Activated CD4-positive, alpha-beta T cell treated with anti-CD3 and anti-CD28 coated beads for 24 hours (primary cell): ENCODE measurements around the gene ST6GALNAC4.

Experiments
- DNase-seq, 2 donors: peaks; one replicate each; pipeline ENCODE4 v3.0.0-alpha.2; 2020; ENCODE audit warnings: low read depth in 2 of 2

The ST6GALNAC4 gene

GRCh38 chr9:127912296-127912695, 4.5 kb downstream of the ST6GALNAC4 start:
- no peak for DNase-seq

- no peak for DNase-seq
Measured at GRCh38 chr9:127910613-127911205, 6.1 kb downstream of the ST6GALNAC4 start.

- no peak for DNase-seq
Measured at GRCh38 chr9:127909839-127910273, 7.0 kb downstream of the ST6GALNAC4 start.

DNA sequence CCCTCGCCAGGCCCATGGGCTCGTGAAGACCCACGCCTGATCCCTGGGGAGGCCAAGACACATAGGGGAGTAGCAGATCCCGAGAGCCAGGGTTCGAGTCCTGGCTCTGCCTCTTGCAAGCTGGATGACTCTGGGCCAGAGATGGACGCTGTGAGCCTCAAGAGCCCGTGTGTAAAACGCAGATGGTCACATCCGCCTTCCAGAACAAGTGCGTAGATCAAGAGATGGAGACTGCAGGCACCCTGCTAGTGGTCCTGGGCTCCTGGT, 8.2 kb downstream of the ST6GALNAC4 start:
- no peak for DNase-seq

DNA sequence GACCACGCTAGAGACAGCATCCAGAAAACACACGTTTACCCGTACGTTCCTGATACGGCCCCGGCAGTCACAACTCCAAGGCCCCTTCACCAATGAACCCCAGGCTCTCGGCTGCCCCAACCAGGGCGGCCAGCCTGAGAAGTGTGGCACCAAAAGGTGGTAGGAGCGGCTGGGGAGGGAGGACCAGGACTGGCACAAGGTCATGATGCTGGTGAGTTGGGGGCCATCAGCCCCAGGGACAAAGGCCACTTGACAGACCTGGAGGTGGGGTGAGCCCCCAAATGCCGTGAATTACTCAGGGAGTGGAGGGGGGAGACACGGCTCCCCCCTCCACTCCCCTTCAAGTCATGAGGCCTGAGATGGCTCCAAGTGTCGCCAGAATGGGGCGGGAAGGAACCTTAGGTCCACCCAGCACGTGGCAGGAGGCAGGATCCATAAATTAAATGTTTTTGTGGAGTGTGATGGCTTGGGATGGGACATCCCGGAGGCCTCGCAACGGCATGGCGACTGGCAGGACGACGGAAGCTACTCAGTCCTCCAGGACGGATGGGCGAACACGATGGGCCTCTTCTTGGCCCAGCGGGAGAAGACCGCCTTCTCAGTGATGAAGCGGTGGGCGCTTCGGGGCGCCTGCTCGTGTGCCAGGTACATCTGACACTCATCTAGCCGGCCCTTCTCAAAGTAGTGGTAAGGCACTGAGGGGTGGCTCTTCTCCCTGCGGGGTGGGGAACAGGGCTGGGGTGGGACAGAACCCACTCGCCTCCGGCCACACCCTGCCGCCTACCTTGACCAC, 8.8 kb downstream of the ST6GALNAC4 start:
- no peak for DNase-seq

DNA sequence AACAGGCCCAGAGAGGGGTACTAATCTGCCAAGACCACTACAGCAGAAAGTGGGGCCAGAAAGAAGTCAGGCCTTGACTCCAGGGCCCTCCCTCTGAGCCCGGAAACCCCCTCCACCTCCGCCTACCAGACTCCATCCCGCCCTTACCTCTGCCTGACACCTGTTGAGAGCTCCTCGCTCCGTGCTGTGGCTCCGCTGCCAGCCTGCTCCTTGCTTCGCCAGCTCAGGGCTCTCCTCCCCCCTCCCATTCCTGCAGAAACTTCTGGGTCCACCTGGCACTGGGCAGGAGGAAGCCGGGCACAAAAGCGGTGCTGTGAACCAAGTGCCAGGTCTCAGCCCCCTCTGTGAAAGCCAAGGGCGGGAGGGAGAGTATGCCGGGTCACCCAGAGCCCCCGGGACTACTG, 11.1 kb downstream of the ST6GALNAC4 start:
- DNase-seq: no peak

- DNase-seq: no peak
Measured at GRCh38 chr9:127905004-127905728, 11.7 kb downstream of the ST6GALNAC4 start.

DNA sequence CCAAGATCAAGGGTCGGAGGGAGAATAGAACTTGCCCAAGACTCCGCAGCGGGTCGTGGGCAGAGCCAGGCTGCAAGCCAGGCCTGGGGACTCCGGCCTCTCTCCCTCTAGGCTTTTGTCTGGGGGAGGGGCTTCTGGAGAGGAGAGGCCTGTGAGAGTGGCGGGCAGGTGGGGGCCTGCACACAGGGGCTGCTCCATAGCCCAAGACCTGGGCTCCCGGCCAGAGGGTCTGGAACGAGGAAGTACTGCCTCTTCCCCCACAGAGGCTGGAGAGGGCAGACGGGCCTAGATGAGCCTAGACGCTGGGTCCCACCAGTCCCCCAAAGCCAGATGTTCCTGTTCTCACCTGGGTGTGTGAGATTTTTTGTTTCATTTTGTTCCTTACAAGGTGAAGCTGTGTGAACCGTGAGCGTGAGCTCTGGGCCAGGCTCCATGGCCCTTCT, 12.3 kb downstream of the ST6GALNAC4 start:
- no peak for DNase-seq

GRCh38 chr9:127903557-127904475, 13.0 kb downstream of the ST6GALNAC4 start:
- peak in 1 of 2 donors; percentile 86 for DNase-seq

GRCh38 chr9:127899128-127899943, 17.5 kb downstream of the ST6GALNAC4 start, which contains the start of gene ST6GALNAC6:
TSS of gene ST6GALNAC6 (minus strand) at chr9:127899603. CDS start at chr9:127897981, 1,622 bp downstream.
- peak; percentile 60 to 62 for DNase-seq

DNA sequence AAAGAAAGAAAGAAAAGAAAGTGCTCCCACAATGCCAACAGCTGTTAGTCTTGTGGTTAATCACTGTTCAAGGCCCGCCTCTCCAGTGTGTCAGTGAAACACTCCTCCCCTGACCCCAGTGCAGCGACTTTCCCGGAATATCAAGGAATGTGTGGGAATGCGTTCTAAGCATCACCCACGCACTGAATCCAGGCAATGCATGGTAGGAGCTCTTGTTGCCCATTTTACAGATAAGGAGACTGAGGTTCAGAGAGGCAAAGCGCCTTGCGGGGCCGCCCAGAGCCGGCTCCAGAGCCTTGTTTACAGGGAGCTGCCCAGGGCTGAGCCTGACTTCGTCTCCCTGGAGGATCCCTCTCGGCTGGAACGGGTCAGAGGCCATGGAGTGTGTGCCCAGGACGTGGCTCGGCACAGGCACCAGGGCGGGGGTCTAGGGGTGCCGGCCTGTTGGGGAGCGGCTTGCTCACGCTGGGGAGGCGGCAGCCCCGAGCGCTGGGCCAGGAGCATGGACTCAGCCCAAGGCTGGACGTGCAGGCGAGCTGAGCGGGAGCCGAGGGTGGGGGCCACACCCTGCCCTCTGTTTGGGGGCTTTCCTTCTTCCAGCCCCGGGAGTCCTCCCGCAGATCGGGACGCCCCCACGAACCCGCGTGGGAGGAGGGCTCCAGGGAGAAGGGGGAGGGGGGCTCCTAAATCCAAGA, 18.3 kb downstream of the ST6GALNAC4 start:
- DNase-seq: no peak

DNA sequence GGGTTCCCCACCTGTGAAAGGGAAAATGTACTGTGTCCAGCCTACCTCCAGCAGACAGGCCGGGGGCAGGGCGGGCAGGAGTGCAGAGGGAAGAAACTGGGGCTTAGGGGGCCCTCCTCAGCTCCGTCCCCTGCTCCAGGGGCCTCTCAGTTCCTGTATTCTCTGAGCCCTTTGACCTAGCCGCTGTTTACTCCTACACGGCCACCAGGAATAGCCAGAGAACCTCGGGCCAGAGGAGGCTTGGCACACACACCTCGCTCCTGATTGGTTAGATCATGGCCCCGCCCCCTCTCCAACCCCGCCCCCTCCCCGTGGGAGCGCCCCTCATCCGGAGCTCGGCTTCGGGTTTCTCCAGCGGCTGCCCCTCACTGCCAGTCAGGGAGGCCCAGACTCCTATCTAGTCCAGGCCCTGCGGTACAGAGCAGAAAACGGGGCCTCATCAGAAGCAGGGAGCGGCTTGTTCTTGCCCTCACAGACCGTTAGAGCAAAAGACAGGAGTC, 19.6 kb downstream of the ST6GALNAC4 start:
- no peak for DNase-seq

DNA sequence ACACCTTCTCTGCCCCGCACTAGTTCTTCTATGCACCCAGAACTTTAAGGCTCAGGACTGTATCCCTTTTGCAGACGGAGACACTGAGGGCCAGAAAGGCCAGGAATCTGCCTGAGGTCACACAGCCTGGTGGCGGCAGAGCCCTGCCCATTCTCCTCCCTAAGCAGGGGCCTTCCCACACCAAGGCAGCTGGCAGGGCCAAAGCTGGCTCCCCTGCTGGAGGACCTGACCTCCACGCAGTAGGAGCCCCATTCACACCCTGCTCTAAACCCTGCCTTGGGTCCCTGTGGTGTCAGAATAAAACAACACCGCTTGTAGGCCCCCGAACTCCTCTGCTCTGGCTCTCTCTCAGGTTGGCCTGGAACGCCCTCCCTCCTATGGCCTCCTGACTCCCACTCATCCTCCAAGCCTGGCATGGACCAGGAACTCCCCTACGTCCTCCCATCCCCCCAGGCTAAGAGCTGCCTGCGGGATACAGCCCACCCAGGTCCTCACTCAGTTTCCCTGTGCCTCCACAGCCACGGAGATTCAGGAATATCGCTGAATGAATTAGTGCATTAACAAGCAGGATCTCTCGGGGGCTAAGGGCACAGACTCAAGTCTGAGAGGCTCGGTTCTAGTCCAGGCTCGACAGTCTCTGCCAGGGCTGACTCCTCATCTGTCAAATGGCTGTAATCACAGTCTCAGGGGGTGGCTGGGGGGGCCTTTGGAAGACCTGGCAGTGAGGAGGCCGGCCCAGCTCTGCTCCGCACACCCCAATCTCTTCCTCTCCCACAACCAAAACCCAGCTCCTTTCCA, 20.2 kb downstream of the ST6GALNAC4 start:
- no peak for DNase-seq

DNA sequence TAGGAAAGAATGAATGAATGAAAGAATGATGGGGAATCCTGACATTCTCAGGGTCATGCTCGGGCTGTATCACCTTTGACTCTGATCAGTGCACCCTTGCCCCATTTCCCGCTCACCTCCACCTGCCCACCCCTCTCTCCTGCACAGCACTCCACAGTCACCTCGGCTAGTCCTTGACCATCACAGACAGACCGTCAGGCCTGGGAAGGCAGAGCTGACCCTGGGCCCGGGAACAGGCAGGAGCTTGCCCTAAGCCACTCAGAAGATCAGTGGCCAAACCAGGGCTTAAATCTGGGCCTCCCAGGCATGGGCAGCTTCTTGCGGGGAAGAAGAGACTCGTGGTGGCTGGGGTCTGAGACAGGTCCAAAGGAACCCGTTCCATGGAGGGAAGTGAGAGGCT, 21.0 kb downstream of the ST6GALNAC4 start:
- no peak for DNase-seq

- no peak for DNase-seq
Measured at GRCh38 chr9:127893392-127893791, 23.4 kb downstream of the ST6GALNAC4 start.

GRCh38 chr9:127892831-127893230, 24.0 kb downstream of the ST6GALNAC4 start:
- DNase-seq: no peak

GRCh38 chr9:127890053-127890452, 26.8 kb downstream of the ST6GALNAC4 start:
- no peak for DNase-seq

GRCh38 chr9:127887792-127888191, 29.0 kb downstream of the ST6GALNAC4 start:
- DNase-seq: no peak

GRCh38 chr9:127886401-127886972, 30.4 kb downstream of the ST6GALNAC4 start:
- DNase-seq: no peak
